Fibroblast of lung (primary cell): ENCODE measurements around the gene CHN2. TPM values are rescaled to one million over a fixed set of nuclear protein-coding genes. Genes with fewer than 3 reads are reported as not detected.

Source experiments
- DNase-seq, 2 donors: peaks; one replicate each; pipeline versions ENCODE4 v3.0.0 to v3.0.0-alpha.2; 2010; ENCODE audit warnings: low read depth in 2 of 2
- H2AFZ ChIP-seq: 2 replicates; pipeline ENCODE4 v1.5.1; 2012; ENCODE audit warnings: low read length, control low read depth, inconsistent platforms
- H3K27ac ChIP-seq: 2 replicates; pipeline ENCODE4 v1.5.1; 2011; ENCODE audit warnings: low read length, control low read depth; ENCODE audit not compliant: insufficient read depth
- H3K27me3 ChIP-seq: 2 replicates; pipeline ENCODE4 v1.5.1; 2011; ENCODE audit warnings: mild to moderate bottlenecking, low read length; ENCODE audit not compliant: control insufficient read depth, insufficient read depth
- H3K36me3 ChIP-seq: 2 replicates; pipeline ENCODE4 v1.5.1; 2011; ENCODE audit warnings: low read length; ENCODE audit not compliant: control insufficient read depth, insufficient read depth
- H3K4me1 ChIP-seq: 2 replicates; pipeline ENCODE4 v1.5.1; 2011; ENCODE audit warnings: low read length; ENCODE audit not compliant: control insufficient read depth, insufficient read depth; ENCODE audit errors: extremely low read depth
- H3K4me2 ChIP-seq: 2 replicates; pipeline ENCODE4 v1.5.1; 2011; ENCODE audit warnings: low read length, control low read depth; ENCODE audit not compliant: insufficient read depth; ENCODE audit errors: extremely low read depth
- H3K4me3 ChIP-seq, 4 experiments: fragments of 200-600 bp in 1 of 4; sonication (generic) in 1 of 4; replicated peaks in 1 of 4; 2 replicates each; pipeline ENCODE4 v1.5.1; 2011 to 2016; ENCODE audit warnings: low read length in 4 of 4, low read depth in 3 of 4, mild to moderate bottlenecking in 3 of 4, control low read depth in 2 of 4, inconsistent platforms in 1 of 4, mixed read lengths in 1 of 4; ENCODE audit not compliant: insufficient read depth in 1 of 4; ENCODE audit errors: control extremely low read depth in 1 of 4
- H3K79me2 ChIP-seq: 2 replicates; pipeline ENCODE4 v1.5.1; 2012; ENCODE audit warnings: mild to moderate bottlenecking, low read length, inconsistent platforms; ENCODE audit not compliant: control insufficient read depth, insufficient read depth
- H3K9ac ChIP-seq: 2 replicates; pipeline ENCODE4 v1.5.1; 2011; ENCODE audit warnings: mild to moderate bottlenecking, low read length, control low read depth; ENCODE audit not compliant: insufficient read depth
- H3K9me3 ChIP-seq: 2 replicates; pipeline ENCODE4 v1.5.1; 2012; ENCODE audit warnings: low read depth, low read length; ENCODE audit not compliant: control insufficient read depth, insufficient read depth
- H4K20me1 ChIP-seq: 2 replicates; pipeline ENCODE4 v1.5.1; 2011; ENCODE audit warnings: low read length; ENCODE audit not compliant: control insufficient read depth, insufficient read depth; ENCODE audit errors: extremely low read depth
- CTCF ChIP-seq, 2 donors: IDR thresholded peaks in 1 of 2; conservative IDR thresholded peaks in 1 of 2; 1 replicate in 1 of 2; 2 replicates in 1 of 2; pipeline ENCODE4 v1.5.1; 2011 to 2012; ENCODE audit warnings: low read length in 2 of 2, control low read depth in 1 of 2, inconsistent platforms in 1 of 2, low read depth in 1 of 2, mild to moderate bottlenecking in 1 of 2
- EZH2 ChIP-seq: IDR thresholded peaks from 2 replicates; pipeline ENCODE4 v1.5.1; 2012; ENCODE audit warnings: low read length, control low read depth, mild to moderate bottlenecking; ENCODE audit errors: missing control alignments
- polyA plus RNA-seq, 2 donors: library from polyadenylated mRNA; depleted of rRNA in 1 of 2; stranded (reverse) in 1 of 2; unstranded in 1 of 2; fragments of >200 nt; gene quantifications; 2 replicates each; pipeline ENCODE4 v1.2.1, GENCODE V29; 2011 to 2012; ENCODE audit warnings: missing spikeins in 1 of 2
- total RNA-seq: library from RNA; depleted of rRNA; stranded (reverse); fragments of >200 nt; gene quantifications from 2 replicates; pipeline ENCODE4 v1.2.1, GENCODE V29; 2014

The CHN2 gene
- total and polyA plus RNA-seq, 2 donors (not counting 1 experiment from before 2014, with no cell fraction given) = 0.33 to 0.53 TPM

GRCh38 chr7:29418651-29419050 is 224.1 kb downstream of the CHN2 start:
- Histone ChIP-seq H3K4me2 (no peak overlapping the region), H3K4me1 (no peaks in the 10 kb centered on the region), H3K36me3 (no peaks in the 10 kb centered on the region), H3K27me3 (no peaks in the 10 kb centered on the region), H3K79me2 (no peaks in the 10 kb centered on the region), H3K9me3 (no peaks in the 10 kb centered on the region), H4K20me1 (no peaks in the 10 kb centered on the region), H2AFZ (no peak overlapping the region), H3K27ac (no peak overlapping the region), H3K4me3 (no peak overlapping the region), H3K9ac (no peak overlapping the region)
- TF ChIP-seq EZH2 (no peak), CTCF (conservative IDR thresholded peaks at IDR 0.05 in 1 of 2, IDR thresholded peaks at IDR 0.05 in 1 of 2; ENCODE audit: low read depth in 1 of 2, low read length in 2 of 2) (no peak)
- no peak for DNase-seq

- H3K36me3 ChIP-seq = no peaks in the 10 kb centered on the region
- no peaks in the 10 kb centered on the region for H3K79me2 ChIP-seq
- H3K27me3 ChIP-seq = no peaks in the 10 kb centered on the region
- H4K20me1 ChIP-seq = no peaks in the 10 kb centered on the region
- H3K4me3 ChIP-seq = no peak overlapping the region
- H3K9me3 ChIP-seq = no peaks in the 10 kb centered on the region
- H3K4me1 ChIP-seq = no peaks in the 10 kb centered on the region
- DNase-seq = no peak
- H3K27ac ChIP-seq = no peak overlapping the region
- H3K9ac ChIP-seq = no peak overlapping the region
- TF ChIP-seq EZH2 = no peak
- no peak overlapping the region for H2AFZ ChIP-seq
- no peak overlapping the region for H3K4me2 ChIP-seq
Observed at GRCh38 chr7:29420011-29420410, 225.4 kb downstream of the CHN2 start.

GRCh38 chr7:29421010-29421956 is 226.7 kb downstream of the CHN2 start:
- Histone ChIP-seq H3K4me1 (no peaks in the 10 kb centered on the region), H4K20me1 (no peaks in the 10 kb centered on the region), H3K27ac (no peak overlapping the region), H3K79me2 (no peaks in the 10 kb centered on the region), H3K27me3 (no peaks in the 10 kb centered on the region), H3K9ac (no peak overlapping the region), H3K4me3 (no peak overlapping the region), H3K9me3 (no peaks in the 10 kb centered on the region), H2AFZ (no peak overlapping the region), H3K36me3 (no peaks in the 10 kb centered on the region), H3K4me2 (no peak overlapping the region)
- no peak for DNase-seq
- TF ChIP-seq EZH2 (no peak), CTCF (conservative IDR thresholded peaks at IDR 0.05 in 1 of 2, IDR thresholded peaks at IDR 0.05 in 1 of 2; ENCODE audit: low read depth in 1 of 2, low read length in 2 of 2) (no peak)
